Heart right ventricle (tissue), 16 donors: ENCODE results near the gene CALCOCO1. TPM values are rescaled to one million over a fixed set of nuclear protein-coding genes. Genes with fewer than 3 reads are reported as not detected.
A peak's percentile ranks its signal among the peaks of the same experiment; 100 is the strongest.
"Not testable (repeated sequence)": the region's sequence is repeated elsewhere in the genome, so short reads cannot be mapped to it uniquely, and the experiment has no call there.

ENCODE experiments used
- ATAC-seq, 8 donors: fragments of 200-7000 bp; cut with Tn5 transposase; one replicate each; pipeline ENCODE4 v1.9.1; 2020; ENCODE audit warnings: mild to moderate bottlenecking in 8 of 8, moderate library complexity in 8 of 8, moderate number of reproducible peaks in 1 of 8
- DNase-seq, 2 donors: peaks; one replicate each; pipeline ENCODE4 v3.0.0-alpha.2; 2020
- H3K27ac ChIP-seq, 10 donors: fragments of 200-600 bp; sonication (generic) in 2 of 10; one replicate each; pipeline versions ENCODE4 v1.5.0 to v1.8.0; 2020 to 2022; ENCODE audit warnings: mild to moderate bottlenecking in 3 of 10
- H3K27me3 ChIP-seq, 7 donors: fragments of 200-600 bp; one replicate each; pipeline ENCODE4 v1.8.0; 2021 to 2022; ENCODE audit warnings: mild to moderate bottlenecking in 2 of 7
- H3K36me3 ChIP-seq, 9 donors: fragments of 200-600 bp; sonication (generic) in 1 of 9; one replicate each; pipeline versions ENCODE4 v1.5.0 to v1.8.0; 2020 to 2022; ENCODE audit warnings: mild to moderate bottlenecking in 2 of 9
- H3K4me1 ChIP-seq, 9 donors: fragments of 200-600 bp; sonication (generic) in 1 of 9; one replicate each; pipeline versions ENCODE4 v1.5.0 to v1.8.0; 2020 to 2022; ENCODE audit warnings: mild to moderate bottlenecking in 4 of 9
- H3K4me3 ChIP-seq, 10 donors: fragments of 200-600 bp; sonication (generic) in 2 of 10; one replicate each; pipeline versions ENCODE4 v1.5.0 to v1.8.0; 2020 to 2022; ENCODE audit warnings: mild to moderate bottlenecking in 7 of 10, moderate library complexity in 2 of 10
- H3K9me3 ChIP-seq, 11 donors: fragments of 200-600 bp in 10 of 11; sonication (generic) in 2 of 11; one replicate each; pipeline versions ENCODE4 v1.5.0 to v1.8.0; 2013 to 2022; ENCODE audit warnings: mild to moderate bottlenecking in 2 of 11, control low read depth in 1 of 11, moderate library complexity in 1 of 11
- WGBS, 2 donors: extraction: QIAGEN DNeasy Blood & Tissue Kit; methylation state at CpG; one replicate each; pipeline ENCODE4 v1.1.7; 2013; ENCODE audit warnings: inconsistent platforms in 1 of 2; 5-methylcytosine and 5-hydroxymethylcytosine counted together
- intact Hi-C, 10 donors: fragments of 100-400 bp; cut with DNase I; formaldehyde crosslinking; loops; one replicate each; pipeline versions ENCODE4 v1.11.1 to v1.14.2; 2022
- polyA plus RNA-seq, 2 donors: library from polyadenylated mRNA; stranded (reverse); fragments of 200-250 nt; gene quantifications; one replicate each; pipeline ENCODE4 v1.2.3, GENCODE V29; 2013
- total RNA-seq, 10 donors: library from RNA; stranded (reverse); fragmentation: NEBNext Ultra II Directional in 3 of 10; extraction: Animal tissue kit (Norgen Biotek cat#: 25700) in 3 of 10; gene quantifications; one replicate each; pipeline versions ENCODE4 v1.2.1 to v1.2.4, GENCODE V29; 2021 to 2023
- TF ChIP-seq, protein P1 (sequence below), 9 donors: fragments of 200-600 bp; sonication (generic) in 2 of 9; IDR thresholded peaks; one replicate each; pipeline versions ENCODE4 v1.5.0 to v1.8.0; 2021 to 2022; ENCODE audit warnings: antibody characterized with exemption in 9 of 9, mild to moderate bottlenecking in 5 of 9, moderate library complexity in 1 of 9
- donor health status: Arrhythmogenic right ventricular cardiomyopathy.
- donor health status: ischemic (EF 13 %, LVEDD 7.1; RV severe dilation, severe dysfunction).
- donor health status: healthy with polysubstance abuse.
- donor health status: DM: no; HTN: yes; CAD: no.
- donor health status: DM: no; HTN: no; CAD: no.
- donor health status: ischemic (EF 25% LVEDD 6.9; RV normal size, moderate dysfunction).
- donor health status: ischemic (EF 25% LVEDD 5.7; RV mildly dilated, moderate dysfunction).
- donor health status: healthy.
- donor health status: DM: yes; HTN: yes; CAD: no.
- donor health status: Ischemic cardiomyopathy.
- donor health status: ischemic (EF 35%, LVEDD 5.7; RV mildly dilated, moderate dysfunction).
- donor health status: nonischemic (EF 11% LVEDD 7.7; RV severe dilation, severe dysfunction).
- donor health status: DM: yes; HTN: yes; CAD: no.
- donor health status: PGD.
- donor health status: ischemic (EF 29% LVEDD 5.4; RV normal size, mild dysfunction).
- donor health status: nonischemic (EF 23%, LVEDD 6.1; RV moderate dilation, normal function).

Gene CALCOCO1
- total and polyA plus RNA-seq, 12 donors: 105 to 264 (median 198) TPM

DNA sequence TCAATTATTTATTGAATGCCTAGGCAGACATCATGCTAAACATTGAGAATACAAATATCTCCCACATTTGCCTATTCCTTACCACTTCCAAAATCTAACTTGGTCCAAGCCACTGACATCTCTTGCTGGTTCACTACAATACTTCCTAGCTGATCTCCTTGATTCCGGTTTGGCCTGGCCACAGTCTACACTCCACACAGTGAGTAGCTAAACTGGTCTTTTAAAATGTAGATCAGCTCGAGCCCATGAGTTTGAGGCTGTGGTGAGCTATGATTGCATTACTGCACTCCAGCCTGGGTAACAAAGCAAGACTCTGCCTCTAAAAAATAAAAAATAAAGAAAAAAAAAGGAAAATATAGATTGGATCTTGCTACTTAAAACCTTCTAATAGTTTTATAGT is 43.8 kb downstream of the CALCOCO1 start:
- Histone ChIP-seq H3K27ac (no peak overlapping the region), H3K4me1 (peaks cover 0 to 6% (median 0%) of the 10 kb centered on the region in 9 donors), H3K36me3 (no peaks in the 10 kb centered on the region), H3K9me3 (no peaks in the 10 kb centered on the region), H3K4me3 (no peak overlapping the region), H3K27me3 (peaks cover 0 to 4% (median 0%) of the 10 kb centered on the region in 7 donors)
- ATAC-seq: no peak
- intact Hi-C loops: no loop called here
- TF ChIP-seq, protein P1, sequence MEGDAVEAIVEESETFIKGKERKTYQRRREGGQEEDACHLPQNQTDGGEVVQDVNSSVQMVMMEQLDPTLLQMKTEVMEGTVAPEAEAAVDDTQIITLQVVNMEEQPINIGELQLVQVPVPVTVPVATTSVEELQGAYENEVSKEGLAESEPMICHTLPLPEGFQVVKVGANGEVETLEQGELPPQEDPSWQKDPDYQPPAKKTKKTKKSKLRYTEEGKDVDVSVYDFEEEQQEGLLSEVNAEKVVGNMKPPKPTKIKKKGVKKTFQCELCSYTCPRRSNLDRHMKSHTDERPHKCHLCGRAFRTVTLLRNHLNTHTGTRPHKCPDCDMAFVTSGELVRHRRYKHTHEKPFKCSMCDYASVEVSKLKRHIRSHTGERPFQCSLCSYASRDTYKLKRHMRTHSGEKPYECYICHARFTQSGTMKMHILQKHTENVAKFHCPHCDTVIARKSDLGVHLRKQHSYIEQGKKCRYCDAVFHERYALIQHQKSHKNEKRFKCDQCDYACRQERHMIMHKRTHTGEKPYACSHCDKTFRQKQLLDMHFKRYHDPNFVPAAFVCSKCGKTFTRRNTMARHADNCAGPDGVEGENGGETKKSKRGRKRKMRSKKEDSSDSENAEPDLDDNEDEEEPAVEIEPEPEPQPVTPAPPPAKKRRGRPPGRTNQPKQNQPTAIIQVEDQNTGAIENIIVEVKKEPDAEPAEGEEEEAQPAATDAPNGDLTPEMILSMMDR (IDR thresholded peaks at IDR 0.05): no peak
- WGBS, 2 donors: 97 to 98% methylated on average over 2 of the region's 2 CpGs
- no peak for DNase-seq

DNA sequence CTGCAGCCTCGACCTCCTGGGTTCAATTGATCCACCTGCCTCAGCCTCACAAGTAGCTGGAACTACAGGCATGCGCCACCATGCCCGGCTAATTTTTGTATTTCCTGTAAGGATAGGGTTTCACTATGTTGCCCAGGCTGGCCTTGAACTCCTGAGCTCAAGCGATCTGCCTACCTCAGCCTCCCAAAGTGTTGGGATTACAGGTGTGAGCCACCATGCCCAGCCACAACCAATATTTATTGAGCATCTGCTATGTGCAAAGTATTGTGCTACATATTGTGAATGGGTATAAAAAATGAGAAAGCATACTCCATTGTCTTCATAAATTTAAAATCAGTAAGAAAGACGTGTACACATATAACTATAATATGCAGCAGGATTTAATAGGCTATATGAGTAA is 47.2 kb downstream of the CALCOCO1 start:
- H3K27ac ChIP-seq, H3K4me3 ChIP-seq, DNase-seq, H3K36me3 ChIP-seq, H3K9me3 ChIP-seq, ATAC-seq, intact Hi-C loops: not testable (repeated sequence)
- WGBS, 2 donors: 96% methylated on average over 5 of the region's 5 CpGs
- peaks cover 0 to 12% (median 0%) of the 10 kb centered on the region in 7 donors for H3K27me3 ChIP-seq
- H3K4me1 ChIP-seq: peaks cover 2 to 27% (median 21%) of the 10 kb centered on the region in 9 donors

DNA sequence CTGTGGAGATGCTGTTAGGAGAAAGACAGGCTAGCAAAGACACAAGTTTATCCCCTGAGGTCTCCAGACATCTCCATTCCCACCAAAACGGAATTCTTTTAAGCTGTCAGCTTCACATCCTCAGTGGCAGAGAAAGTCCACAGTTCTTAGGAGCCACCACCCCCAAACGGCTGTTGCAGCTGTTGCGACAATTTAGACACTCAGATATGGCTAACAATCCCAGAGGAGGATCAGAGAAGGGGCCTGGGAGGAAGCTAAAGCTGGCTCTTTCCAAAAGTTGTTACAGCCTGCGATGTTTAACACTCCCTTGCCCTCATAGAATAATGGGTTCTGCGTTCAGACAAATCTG is 49.5 kb downstream of the CALCOCO1 start:
- Histone ChIP-seq H3K4me3 (peak overlapping the region in 8 of 10 donors; percentile 31 to 98 (median 74)), H3K4me1 (peaks cover 3 to 41% (median 34%) of the 10 kb centered on the region in 9 donors), H3K9me3 (no peaks in the 10 kb centered on the region), H3K27me3 (peaks cover 0 to 12% (median 0%) of the 10 kb centered on the region in 7 donors), H3K36me3 (peaks cover 0 to 17% (median 0%) of the 10 kb centered on the region in 9 donors), H3K27ac (peak overlapping the region; percentile 87 to 98 (median 90))
- TF ChIP-seq, protein P1 (IDR thresholded peaks at IDR 0.05): no peak
- intact Hi-C loops: loop anchor here in 9 of 10 donors (2.0 to 10.0 kb wide), 7 partner anchors 50 to 135 kb away; partner anchors contain the start of gene ATF7 (in 6 of the 9)
- WGBS, 2 donors: 51 to 55% methylated on average over 5 of the region's 5 CpGs
- DNase-seq: no peak
- ATAC-seq: no peak

DNA sequence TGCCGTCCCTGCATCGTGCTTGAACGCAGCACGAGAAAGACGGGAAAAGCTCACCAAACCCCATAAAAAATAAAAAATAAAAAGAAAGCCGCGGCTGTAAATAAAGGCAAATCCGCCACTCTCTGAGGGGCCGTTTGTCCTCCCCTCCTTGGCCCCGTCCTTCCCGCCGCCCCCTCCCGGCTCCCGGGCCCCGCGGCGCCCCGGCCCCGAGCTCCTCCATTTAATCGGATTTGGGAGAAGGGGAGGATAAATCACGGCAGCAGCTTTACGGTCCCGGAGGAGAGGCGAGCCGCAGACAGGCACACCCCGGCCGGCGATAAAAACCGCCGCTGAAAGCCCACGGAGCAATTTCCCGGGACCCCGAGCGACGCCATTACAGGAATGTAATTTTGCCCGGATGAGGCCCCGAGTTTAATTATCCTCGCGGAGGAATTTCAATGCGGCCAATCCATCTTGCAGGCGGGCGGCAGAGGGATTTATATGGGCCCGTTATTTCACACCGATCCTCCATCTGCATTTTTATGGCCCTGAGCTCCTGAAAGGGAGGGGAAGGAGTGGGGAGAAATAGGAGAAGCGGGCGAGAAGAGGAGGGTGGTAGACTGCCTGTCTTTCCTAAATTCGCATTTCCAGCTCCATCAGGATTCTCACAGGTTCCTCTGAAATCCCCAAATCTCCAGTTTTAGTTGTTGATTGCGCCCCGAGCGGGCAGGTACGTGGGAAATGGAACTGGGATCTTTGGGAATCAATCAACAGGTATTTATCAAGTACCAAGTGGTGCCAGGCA is 50.0 kb downstream of the CALCOCO1 start:
- H3K4me3 ChIP-seq: peak overlapping the region; percentile 8 to 98 (median 72)
- peak overlapping the region; percentile 87 to 98 (median 90) for H3K27ac ChIP-seq
- H3K27me3 ChIP-seq: peaks cover 0 to 12% (median 0%) of the 10 kb centered on the region in 7 donors
- H3K36me3 ChIP-seq: peaks cover 0 to 22% (median 5%) of the 10 kb centered on the region in 9 donors
- ATAC-seq (peak in 4 of 8 donors; percentile 0 to 9 (median 2)), DNase-seq (peak; percentile 20 to 31)
- no peaks in the 10 kb centered on the region for H3K9me3 ChIP-seq
- TF ChIP-seq, protein P1 (IDR thresholded peaks at IDR 0.05): no peak
- intact Hi-C loops: loop anchor here in 9 of 10 donors (2.0 to 10.0 kb wide), 7 partner anchors 50 to 135 kb away; partner anchors contain the start of gene ATF7 (in 6 of the 9)
- WGBS, 2 donors: 9 to 11% methylated on average over 51 of the region's 51 CpGs
- peaks cover 3 to 43% (median 34%) of the 10 kb centered on the region in 9 donors for H3K4me1 ChIP-seq
